GM19324 (cell line): ENCODE data around the gene SP8.

Experiments used
- ATAC-seq: cut with Tn5 transposase; IDR thresholded peaks from one replicate; pipeline ENCODE4 v1.9.1; 2021; ENCODE audit warnings: mild to moderate bottlenecking, moderate library complexity; ENCODE audit not compliant: unreplicated experiment, low FRiP score

SP8 gene

GRCh38 chr7:20795361-20795760 lies 8.7 kb upstream of the SP8 start:
- no peak for ATAC-seq

DNA sequence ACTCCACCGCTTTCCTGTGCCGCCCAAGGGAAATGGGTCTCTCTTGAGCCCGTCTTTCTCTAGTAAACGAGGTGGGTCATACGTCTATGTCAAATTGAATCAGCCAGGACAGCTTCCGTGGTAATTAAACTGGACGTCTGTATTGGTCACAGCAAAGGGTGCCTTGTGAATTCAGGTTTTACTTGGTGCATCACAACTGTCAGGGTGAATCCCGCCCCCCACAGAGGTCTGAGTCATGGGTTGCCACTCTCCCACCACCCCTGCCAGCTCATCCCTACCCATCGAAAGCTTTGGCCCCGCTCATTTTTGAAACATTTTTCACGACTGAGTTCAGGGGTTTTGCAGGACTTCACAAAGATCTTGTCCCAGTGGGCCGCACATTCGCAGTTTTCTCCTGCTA lies 8.0 kb upstream of the SP8 start:
- no peak for ATAC-seq

DNA sequence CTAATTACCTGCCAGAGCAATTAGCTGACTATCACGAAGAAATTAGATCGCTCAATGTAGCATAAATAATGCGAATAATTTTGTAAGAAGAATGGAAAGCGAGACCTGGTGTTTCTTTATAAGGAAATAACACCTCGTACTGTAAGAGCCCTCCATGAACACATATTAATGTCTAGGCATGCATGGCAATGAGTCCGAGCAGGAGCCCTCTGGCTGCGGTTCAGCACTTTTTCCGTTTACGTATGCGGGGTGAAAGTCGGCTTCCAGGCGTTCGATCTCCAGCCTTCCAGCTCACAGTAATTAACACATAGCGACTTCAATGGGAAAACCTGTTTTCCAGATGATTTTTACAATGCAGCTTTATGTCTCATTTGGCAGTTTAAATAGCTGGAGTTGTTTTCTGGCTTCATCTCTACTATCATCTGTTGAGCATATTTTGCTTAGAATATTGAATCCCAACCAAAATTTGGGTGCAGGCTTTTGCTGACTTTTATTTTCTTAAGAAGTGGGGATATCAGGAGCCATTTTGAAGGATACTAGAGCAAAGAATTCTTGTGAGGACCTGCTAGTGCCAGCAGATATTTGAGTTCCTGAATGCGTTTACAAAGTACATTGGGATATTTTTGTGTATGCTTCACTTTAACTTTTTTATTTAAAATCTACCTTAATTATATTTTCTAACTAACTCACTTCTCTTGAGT lies 7.2 kb upstream of the SP8 start:
- ATAC-seq = no peak

- no peak for ATAC-seq
Observed at GRCh38 chr7:20793248-20793647, 6.6 kb upstream of the SP8 start.

GRCh38 chr7:20791538-20792434 lies 5.1 kb upstream of the SP8 start:
- no peak for ATAC-seq

- no peak for ATAC-seq
Observed at GRCh38 chr7:20790375-20790774, 3.7 kb upstream of the SP8 start.

DNA sequence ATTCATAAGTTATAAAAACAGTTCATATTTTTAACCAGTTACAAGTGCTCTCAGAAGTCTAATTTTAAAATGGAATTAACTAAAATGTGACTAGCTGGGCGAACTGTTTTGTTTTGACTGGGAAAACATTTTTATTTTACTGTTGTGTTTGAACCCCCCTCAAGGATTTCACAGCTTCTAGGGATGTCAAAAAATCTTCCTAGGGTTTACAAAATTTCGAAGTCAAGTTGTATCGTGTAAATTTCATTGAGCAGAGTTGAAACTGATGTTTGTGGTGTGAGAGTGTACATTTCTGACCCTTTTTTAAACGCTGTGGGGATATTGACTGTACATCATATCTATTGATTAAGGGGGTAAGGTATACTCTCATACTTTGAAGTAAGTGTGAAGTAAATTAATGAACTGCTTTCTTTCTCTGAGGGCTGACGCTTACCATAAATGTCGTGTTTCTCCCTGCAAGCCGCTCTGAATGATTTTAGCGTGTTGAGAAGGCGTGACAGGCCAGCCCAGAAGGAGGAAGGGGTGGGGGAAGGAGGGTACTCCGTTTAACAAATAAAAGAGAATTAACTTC lies 1.8 kb upstream of the SP8 start:
- no peak for ATAC-seq

DNA sequence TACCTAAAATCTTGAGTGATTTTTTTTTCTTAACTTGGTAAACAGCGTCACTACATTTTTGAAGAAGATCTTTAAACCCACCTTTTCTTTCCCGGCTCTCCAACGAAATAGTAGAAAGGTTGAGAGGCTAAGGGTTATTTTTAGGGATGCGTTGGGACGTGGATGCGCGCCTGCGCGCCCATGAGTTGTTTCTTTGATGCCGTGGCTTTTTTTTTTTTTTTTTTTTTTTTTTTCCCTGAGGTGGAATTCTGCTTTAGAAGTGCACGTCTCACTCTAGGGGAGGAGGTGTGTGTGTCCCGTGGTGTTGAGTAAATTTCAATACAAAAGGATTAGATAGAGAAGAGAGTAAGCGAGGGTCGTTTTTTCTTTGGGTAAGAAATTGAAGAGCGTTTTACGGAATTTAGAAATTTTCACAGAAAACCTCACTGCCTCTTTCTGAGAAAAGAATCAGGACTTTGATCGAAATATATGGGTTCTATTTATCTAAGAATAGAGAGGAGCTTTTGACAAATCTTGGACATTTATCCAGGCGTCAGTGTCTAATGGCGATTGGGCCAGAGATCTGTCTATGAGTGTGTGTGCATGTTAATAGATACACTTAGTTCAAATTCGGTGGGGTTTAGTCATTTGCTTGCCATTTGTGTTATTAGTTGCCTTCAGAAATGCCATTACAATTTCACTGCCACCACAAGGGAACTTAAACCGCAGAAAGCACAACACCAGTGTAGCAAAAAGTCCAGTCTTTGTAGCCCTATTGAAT lies 1.2 kb upstream of the SP8 start:
- no peak for ATAC-seq

DNA sequence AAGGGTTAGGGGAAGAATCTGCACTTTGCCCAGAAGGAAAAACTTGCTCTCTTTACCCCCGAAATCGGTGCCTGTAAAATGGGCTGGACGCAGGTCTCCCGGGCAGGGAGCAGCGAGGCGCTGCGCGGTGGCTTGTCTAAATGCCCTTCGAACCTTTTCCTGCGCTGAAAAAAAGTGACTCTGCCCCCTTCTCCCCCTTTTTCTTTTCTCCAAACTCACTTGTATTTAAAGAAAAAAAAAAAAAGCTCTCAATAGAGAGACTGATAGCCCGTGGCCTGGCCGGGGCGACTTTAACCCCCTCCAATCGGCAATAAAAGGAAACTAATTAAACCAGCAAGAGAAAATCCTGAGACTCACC lies 286 bp downstream of the SP8 start:
- ATAC-seq = no peak

DNA sequence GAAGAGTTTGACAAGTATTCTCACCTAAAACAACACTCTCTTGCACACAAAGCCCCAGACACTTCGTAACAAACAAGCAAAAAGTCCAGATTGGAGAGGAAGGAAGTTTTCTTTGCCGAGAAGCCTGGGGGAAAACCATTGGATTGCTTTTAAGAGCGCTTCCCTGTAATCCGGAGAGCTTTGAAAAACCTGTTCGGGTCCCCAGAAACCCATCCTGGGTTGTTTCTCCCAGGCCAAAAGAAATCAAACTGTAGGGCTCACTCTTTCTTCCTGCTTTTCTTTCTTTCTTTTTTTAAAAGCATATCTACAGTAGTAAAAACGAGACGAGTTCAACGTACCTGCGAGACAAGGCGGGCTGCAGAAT lies 655 bp downstream of the SP8 start:
- ATAC-seq = no peak

DNA sequence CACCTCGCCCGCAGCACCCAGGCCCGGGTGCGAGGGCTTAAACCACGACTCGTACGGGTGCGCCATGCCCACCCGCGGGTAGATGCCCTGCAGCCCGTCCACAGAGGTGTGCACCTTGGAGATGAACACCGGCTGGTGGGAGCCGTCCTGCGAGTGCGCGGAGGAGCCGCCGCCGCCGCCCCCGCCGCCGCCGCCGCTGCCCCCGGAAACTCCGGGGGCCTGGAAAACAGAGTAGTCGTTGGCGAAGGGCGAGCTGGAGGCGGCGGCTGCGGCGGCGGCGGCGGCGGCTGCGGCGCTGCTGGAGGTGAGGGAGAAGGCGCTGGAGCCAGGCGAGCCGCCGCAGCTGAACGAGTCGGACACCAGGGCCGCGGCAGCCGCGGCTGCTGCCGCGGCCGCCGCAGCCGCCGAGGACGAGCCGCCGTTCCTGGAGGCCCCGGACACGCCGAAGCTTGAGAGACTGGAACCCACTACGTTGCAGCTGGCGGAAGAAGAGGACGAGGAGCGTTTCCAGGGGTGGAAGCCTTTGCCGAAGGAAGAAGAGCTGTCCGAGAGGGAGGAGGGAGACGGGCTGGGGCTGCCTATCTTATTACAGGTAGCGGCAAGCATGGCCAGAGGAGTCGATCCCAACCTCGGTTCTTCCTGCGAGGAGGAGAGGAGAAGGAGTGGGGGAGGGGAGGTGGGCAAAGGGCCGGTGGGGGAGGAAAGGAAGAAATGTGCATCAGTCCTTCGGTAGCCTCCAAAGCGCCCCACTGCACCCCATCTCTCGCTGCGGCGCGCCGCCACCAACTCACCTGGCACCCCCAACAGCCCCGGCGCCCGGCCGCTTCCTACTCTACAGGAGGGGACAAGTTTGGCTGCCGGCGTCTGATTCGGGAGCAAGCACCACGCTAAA lies 1.3 kb downstream of the SP8 start:
- no peak for ATAC-seq

GRCh38 chr7:20784388-20785156 lies 2.1 kb downstream of the SP8 start:
- ATAC-seq = no peak

GRCh38 chr7:20783700-20784387 lies 2.8 kb downstream of the SP8 start:
- no peak for ATAC-seq

DNA sequence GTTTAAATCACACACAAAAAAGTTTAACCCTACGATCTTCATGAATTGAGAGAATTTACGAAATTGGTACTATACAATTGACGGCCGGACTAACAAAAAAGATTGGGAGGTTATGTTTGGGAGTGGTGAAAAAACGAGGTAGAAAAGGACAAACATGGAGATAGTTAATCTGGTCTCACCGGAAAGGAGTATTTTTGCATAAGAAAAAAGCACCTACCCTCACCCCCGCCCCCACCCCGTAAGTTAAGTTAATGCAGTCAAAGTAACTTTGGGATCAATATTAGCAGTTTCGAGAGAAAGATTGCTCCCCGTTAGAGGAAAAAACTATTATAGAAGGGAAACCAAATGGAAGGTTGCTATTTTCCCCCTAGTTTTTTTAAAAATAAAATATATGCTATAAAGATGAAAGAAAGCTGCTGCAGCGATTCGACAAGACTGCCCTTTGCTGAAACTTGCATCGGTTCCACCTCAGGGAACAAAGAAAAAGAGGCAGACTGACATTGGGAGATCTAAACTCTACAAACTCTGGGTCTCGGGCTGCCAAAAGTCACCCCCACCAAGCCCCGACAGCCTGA lies 3.5 kb downstream of the SP8 start:
- ATAC-seq = no peak

DNA sequence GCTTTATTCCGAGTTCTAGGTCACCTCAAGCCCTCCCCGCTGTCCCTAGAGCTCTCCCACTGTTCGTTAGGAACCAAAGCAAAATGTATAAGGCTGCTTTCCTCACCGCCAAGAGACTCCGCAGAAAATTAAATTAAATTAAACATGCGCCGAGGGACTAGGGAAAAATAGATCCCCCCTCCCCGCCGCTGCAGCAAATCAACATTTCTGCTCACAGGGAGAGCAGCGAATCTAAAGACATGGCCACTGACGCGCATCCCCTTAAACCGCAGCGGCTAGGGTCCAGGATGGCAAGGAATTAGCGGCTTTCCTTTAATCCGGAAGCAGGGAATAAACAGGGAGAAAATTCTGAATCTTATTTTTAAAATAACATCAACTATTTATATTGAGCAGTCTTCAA lies 7.6 kb downstream of the SP8 start:
- no peak for ATAC-seq

GRCh38 chr7:20778063-20778721 lies 8.5 kb downstream of the SP8 start:
- peak; percentile 79 for ATAC-seq

DNA sequence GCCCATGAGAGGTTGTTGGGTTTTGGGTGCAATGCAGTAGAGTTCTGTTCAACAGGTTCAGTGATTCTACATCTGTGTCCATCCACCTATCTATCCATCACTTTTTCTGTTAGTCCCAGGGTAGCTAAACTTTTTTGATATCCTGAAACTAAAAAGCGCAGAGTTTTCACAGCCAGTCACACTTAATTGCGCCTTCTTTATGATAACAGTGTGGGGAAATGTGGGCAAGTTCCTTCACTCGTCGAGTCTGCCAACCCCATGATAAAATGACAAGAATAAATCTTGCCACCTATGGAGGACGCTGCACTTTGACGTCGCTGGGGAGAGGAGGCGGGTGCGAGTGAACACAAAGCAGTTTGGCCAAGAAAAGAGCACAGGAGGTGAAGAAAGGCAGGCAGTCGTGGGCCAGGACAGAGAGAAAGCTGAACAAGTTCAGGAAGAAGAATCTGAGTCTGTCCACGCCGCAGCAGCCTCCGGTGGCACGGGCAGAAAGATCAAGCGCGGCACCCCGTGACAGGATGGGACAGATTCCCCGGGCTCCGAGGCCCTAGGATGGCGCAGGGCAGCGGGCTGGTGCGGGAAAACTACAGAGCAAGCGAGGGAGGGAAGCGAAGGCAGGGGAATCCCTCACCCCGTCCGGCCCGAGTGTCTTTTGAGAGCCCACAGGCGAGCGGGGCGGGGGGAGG lies 9.2 kb downstream of the SP8 start:
- ATAC-seq = peak; percentile 29
